PC-3 (cell line): ENCODE results near the gene SCAF8. TPM values are rescaled to one million over a fixed set of nuclear protein-coding genes. Genes with fewer than 3 reads are reported as not detected.

Source experiments
- ATAC-seq: fragments of 200-7000 bp; cut with Tn5 transposase; 2 replicates; pipeline ENCODE4 v1.9.1; 2020; ENCODE audit warnings: mild to moderate bottlenecking, moderate library complexity
- BruUV-seq: library from RNA; stranded (reverse); fragments of 400-500 nt; replicated peaks from 2 replicates; lab custom pipeline; 2021; lab: Mats Ljungman, UMichigan
- CTCF ChIA-PET: fragments of 300-600 bp; sonication (Branson Sonifier 250); formaldehyde crosslinking; loops from one replicate; lab custom pipeline; 2022; ENCODE audit warnings: antibody characterized with exemption; lab: Charles Lee
- POLR2A ChIA-PET: fragments of 300-600 bp; sonication (Branson Sonifier 250); formaldehyde crosslinking; loops from one replicate; lab custom pipeline; 2022; ENCODE audit warnings: antibody characterized with exemption; ENCODE audit not compliant: unreplicated experiment; lab: Charles Lee
- DNase-seq: peaks from one replicate; pipeline ENCODE4 v3.0.0-alpha.2; 2015
- H2AFZ ChIP-seq: fragments of 300-600 bp; sonication (generic); 2 replicates; pipeline ENCODE4 v1.6.0; 2016; ENCODE audit warnings: antibody characterized with exemption, low read length
- H3F3A ChIP-seq: fragments of 300-600 bp; sonication (generic); one replicate; pipeline ENCODE4 v1.6.0; 2017; ENCODE audit warnings: antibody characterized with exemption, low read length, control low read depth, mild to moderate bottlenecking; ENCODE audit not compliant: unreplicated experiment
- H3K27ac ChIP-seq: fragments of 300-600 bp; sonication (generic); 2 replicates; pipeline ENCODE4 v1.5.1; 2016; ENCODE audit warnings: mild to moderate bottlenecking, low read length
- H3K27me3 ChIP-seq: fragments of 300-600 bp; sonication (generic); 2 replicates; pipeline ENCODE4 v1.6.1; 2016; ENCODE audit warnings: low read length, mixed read lengths
- H3K36me3 ChIP-seq: fragments of 300-600 bp; sonication (generic); 2 replicates; pipeline ENCODE4 v1.6.1; 2016; ENCODE audit warnings: low read depth, mixed run types, low read length, mixed read lengths
- H3K4me1 ChIP-seq: fragments of 300-600 bp; sonication (generic); 2 replicates; pipeline ENCODE4 v1.5.1; 2016; ENCODE audit warnings: low read length; ENCODE audit not compliant: insufficient read depth
- H3K4me2 ChIP-seq: fragments of 300-600 bp; sonication (generic); 2 replicates; pipeline ENCODE4 v1.6.0; 2016; ENCODE audit warnings: low read length
- H3K4me3 ChIP-seq: fragments of 300-600 bp; sonication (generic); 2 replicates; pipeline ENCODE4 v1.5.1; 2016; ENCODE audit warnings: mild to moderate bottlenecking, low read length, mixed read lengths
- H3K79me2 ChIP-seq: fragments of 300-600 bp; sonication (generic); 2 replicates; pipeline ENCODE4 v1.6.1; 2017; ENCODE audit warnings: low read length, mixed read lengths
- H3K9ac ChIP-seq: fragments of 300-600 bp; sonication (generic); 2 replicates; pipeline ENCODE4 v1.6.0; 2016; ENCODE audit warnings: mild to moderate bottlenecking, low read length
- H3K9me2 ChIP-seq: fragments of 300-600 bp; sonication (generic); replicated peaks from 2 replicates; pipeline ENCODE4 v1.6.1; 2016; ENCODE audit warnings: mixed run types, low read length, mixed read lengths
- H3K9me3 ChIP-seq: fragments of 300-600 bp; sonication (generic); 2 replicates; pipeline ENCODE4 v1.6.1; 2016; ENCODE audit warnings: low read length, mixed read lengths
- H4K20me1 ChIP-seq: fragments of 300-600 bp; sonication (generic); 2 replicates; pipeline ENCODE4 v1.6.1; 2016; ENCODE audit warnings: low read length, mixed read lengths
- EZH2 ChIP-seq: fragments of 300-600 bp; sonication (generic); IDR thresholded peaks from one replicate; pipeline ENCODE4 v1.6.1; 2017; ENCODE audit warnings: antibody characterized with exemption, mild to moderate bottlenecking, low read length; ENCODE audit not compliant: unreplicated experiment
- EZH2phosphoT487 ChIP-seq: fragments of 300-600 bp; sonication (generic); IDR thresholded peaks from 2 replicates; pipeline ENCODE4 v1.6.1; 2018; ENCODE audit warnings: mild to moderate bottlenecking, antibody characterized with exemption, low read length, borderline replicate concordance
- intact Hi-C: fragments of 100-400 bp; cut with micrococcal nuclease; formaldehyde crosslinking; loops from 2 replicates; pipeline ENCODE4 v1.9.0; 2023
- total RNA-seq: library from RNA; depleted of rRNA; stranded (reverse); fragments of >200 nt; gene quantifications from 2 replicates; pipeline ENCODE4 v1.2.3, GENCODE V29; 2014
- TF ChIP-seq, protein P1 (sequence below): fragments of 300-600 bp; sonication (generic); conservative IDR thresholded peaks from 2 replicates; pipeline ENCODE4 v1.5.1; 2017; ENCODE audit warnings: antibody characterized with exemption, low read depth, mild to moderate bottlenecking, low read length

The SCAF8 gene
- total RNA-seq, 1 experiment from 2014 or later, result 11.9 TPM

DNA sequence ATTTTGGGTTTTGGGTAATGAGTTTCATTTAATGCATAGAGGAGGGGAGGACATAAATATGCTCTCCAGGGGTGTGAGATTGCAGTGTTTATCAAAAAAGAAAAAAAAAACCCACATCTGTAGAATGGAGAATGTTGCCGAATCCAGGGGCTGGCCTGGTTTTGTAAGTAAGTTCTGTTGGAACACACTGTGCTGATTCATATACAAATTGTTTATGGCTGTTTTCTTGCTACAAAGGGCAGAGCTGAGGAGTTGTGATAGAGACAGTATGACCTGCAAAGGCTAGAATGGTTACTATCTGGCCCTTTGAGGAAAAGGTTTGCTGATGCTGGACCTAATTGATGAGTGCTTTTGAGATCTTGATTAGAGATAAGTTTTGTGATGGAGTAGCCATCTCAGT lies 30.4 kb downstream of the SCAF8 start:
- BruUV-seq, result no TSS peak
- Histone ChIP-seq H3K9ac (no peak overlapping the region), H4K20me1 (peaks cover 34% of the 10 kb centered on the region), H3K27me3 (no peaks in the 10 kb centered on the region), H3K9me2 (no peaks in the 10 kb centered on the region), H3K4me2 (no peak overlapping the region), H3K9me3 (no peaks in the 10 kb centered on the region), H3K4me3 (no peak overlapping the region), H3K4me1 (no peaks in the 10 kb centered on the region), H2AFZ (no peak overlapping the region), H3K27ac (no peak overlapping the region), H3K79me2 (peaks cover 99% of the 10 kb centered on the region), H3K36me3 (no peaks in the 10 kb centered on the region), H3F3A (no peaks in the 10 kb centered on the region)
- DNase-seq (no peak), ATAC-seq (no peak)
- ChIA-PET CTCF (no interaction called here), POLR2A (no interaction called here)
- intact Hi-C loops, result no loop called here
- TF ChIP-seq EZH2 (no peak), EZH2phosphoT487 (no peak)
- TF ChIP-seq, protein P1, sequence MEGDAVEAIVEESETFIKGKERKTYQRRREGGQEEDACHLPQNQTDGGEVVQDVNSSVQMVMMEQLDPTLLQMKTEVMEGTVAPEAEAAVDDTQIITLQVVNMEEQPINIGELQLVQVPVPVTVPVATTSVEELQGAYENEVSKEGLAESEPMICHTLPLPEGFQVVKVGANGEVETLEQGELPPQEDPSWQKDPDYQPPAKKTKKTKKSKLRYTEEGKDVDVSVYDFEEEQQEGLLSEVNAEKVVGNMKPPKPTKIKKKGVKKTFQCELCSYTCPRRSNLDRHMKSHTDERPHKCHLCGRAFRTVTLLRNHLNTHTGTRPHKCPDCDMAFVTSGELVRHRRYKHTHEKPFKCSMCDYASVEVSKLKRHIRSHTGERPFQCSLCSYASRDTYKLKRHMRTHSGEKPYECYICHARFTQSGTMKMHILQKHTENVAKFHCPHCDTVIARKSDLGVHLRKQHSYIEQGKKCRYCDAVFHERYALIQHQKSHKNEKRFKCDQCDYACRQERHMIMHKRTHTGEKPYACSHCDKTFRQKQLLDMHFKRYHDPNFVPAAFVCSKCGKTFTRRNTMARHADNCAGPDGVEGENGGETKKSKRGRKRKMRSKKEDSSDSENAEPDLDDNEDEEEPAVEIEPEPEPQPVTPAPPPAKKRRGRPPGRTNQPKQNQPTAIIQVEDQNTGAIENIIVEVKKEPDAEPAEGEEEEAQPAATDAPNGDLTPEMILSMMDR, result no peak

DNA sequence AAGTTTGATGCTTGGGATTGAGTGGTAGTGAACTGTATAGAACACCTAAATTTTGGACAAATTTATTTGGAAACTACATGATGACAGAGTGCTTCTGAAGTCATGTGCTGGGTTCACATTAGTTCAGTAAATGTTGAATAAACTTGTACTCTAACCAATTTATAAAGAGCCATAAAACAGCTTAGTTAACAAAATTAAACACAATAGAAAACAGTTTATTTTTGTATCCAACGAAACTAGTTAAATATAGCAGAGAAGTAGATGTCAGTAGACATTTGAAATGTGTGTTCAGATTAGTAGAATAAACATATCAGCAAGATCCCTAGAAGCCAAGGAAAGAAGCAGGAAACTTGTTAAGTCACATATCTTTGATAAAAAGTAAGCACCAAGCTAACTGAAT lies 32.1 kb downstream of the SCAF8 start:
- Histone ChIP-seq H4K20me1 (peaks cover 34% of the 10 kb centered on the region), H3K4me1 (no peaks in the 10 kb centered on the region), H3K4me3 (no peak overlapping the region), H3K79me2 (peaks cover 99% of the 10 kb centered on the region), H3K9ac (no peak overlapping the region), H3K27me3 (no peaks in the 10 kb centered on the region), H3K9me3 (no peaks in the 10 kb centered on the region), H3K9me2 (no peaks in the 10 kb centered on the region), H3K27ac (no peak overlapping the region), H3K4me2 (no peak overlapping the region), H3F3A (no peaks in the 10 kb centered on the region), H3K36me3 (no peaks in the 10 kb centered on the region), H2AFZ (no peak overlapping the region)
- DNase-seq, result no peak
- intact Hi-C loops, result no loop called here
- ATAC-seq, result no peak
- POLR2A ChIA-PET, result no interaction called here
- no TSS peak for BruUV-seq
- CTCF ChIA-PET, result no interaction called here
- TF ChIP-seq EZH2 (no peak), EZH2phosphoT487 (no peak)
- TF ChIP-seq, protein P1, result no peak

DNA sequence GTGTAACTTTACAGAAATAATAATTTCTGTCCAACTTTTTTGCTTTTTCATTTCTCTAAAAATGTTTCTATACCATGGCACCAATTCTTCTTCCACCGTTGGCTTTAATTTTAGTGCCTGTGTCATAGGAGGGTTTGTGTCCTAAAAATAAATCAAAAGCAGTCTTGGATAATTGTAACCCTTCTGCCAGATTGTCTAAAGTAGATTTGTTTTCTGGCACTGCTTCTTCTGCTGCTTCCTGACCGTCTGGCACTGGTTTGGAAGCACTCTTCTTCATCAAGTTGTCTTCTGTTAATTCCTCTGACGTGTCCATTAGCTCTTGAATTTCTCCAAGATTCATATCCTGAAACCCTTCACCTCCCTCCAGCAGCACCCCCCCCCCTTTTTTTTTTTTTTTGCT lies 33.1 kb downstream of the SCAF8 start:
- no peaks in the 10 kb centered on the region for H3K36me3 ChIP-seq
- intact Hi-C loops, result no loop called here
- ATAC-seq, result no peak
- H3K4me2 ChIP-seq, result no peak overlapping the region
- H3K4me3 ChIP-seq, result no peak overlapping the region
- H3K9ac ChIP-seq, result no peak overlapping the region
- ChIA-PET POLR2A (no interaction called here), CTCF (no interaction called here)
- TF ChIP-seq, protein P1, result no peak
- TF ChIP-seq EZH2, result no peak
- no peak for TF ChIP-seq EZH2phosphoT487
- H2AFZ ChIP-seq, result no peak overlapping the region
- no peak for DNase-seq
- H4K20me1 ChIP-seq, result peaks cover 39% of the 10 kb centered on the region
- H3K27ac ChIP-seq, result no peak overlapping the region
- no peaks in the 10 kb centered on the region for H3K27me3 ChIP-seq
- no peaks in the 10 kb centered on the region for H3K4me1 ChIP-seq
- H3K79me2 ChIP-seq, result peaks cover 99% of the 10 kb centered on the region
- no TSS peak for BruUV-seq
- H3K9me2 ChIP-seq, result no peaks in the 10 kb centered on the region
- H3K9me3 ChIP-seq, result no peaks in the 10 kb centered on the region
- H3F3A ChIP-seq, result no peaks in the 10 kb centered on the region
